Ovary (tissue), 3 donors: ENCODE data around the gene GKN1.

Experiments
- CTCF ChIP-seq, 3 donors: fragments of 450-650 bp in 2 of 3; fragments of 200-600 bp in 1 of 3; IDR thresholded peaks; one replicate each; pipeline versions ENCODE4 v1.5.1 to v1.8.0; 2016 to 2022; ENCODE audit warnings: antibody characterized with exemption in 3 of 3, mild to moderate bottlenecking in 1 of 3
- EP300 ChIP-seq: sonication (generic); formaldehyde crosslinking; IDR thresholded peaks from one replicate; pipeline ENCODE4 v1.6.1; 2017; ENCODE audit warnings: antibody characterized with exemption
- POLR2A ChIP-seq: fragments of 450-650 bp; IDR thresholded peaks from one replicate; pipeline ENCODE4 v1.6.1; 2017; ENCODE audit warnings: antibody characterized with exemption, mild to moderate bottlenecking, moderate library complexity
- donor health status: DM: no; HTN: no; CAD: no.

DNA sequence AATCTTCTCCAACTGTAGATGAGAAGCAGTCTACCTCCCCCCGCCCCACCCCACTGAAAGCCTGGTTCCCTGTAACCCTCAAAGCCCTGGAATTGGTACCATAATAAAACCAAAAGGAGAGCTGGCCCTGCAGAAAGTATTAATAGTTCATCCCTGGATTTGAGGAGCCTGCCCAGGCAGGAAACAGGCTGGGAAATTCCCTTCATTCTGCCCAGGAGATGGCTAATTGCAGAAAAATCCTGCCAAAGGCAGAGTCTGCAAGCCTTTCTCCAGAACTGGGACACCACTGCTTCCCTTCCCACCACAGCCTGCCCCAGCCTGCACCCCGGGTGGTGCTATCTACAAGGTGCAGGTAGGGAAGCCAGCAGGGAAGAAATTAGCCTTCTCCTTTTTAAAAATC is 38.0 kb upstream of the GKN1 start:
- TF ChIP-seq CTCF (IDR thresholded peaks at IDR 0.05) (no peak), EP300 (no peak), POLR2A (no peak)
